Occipital lobe (tissue), 2 donors: ENCODE measurements around the gene METTL5. TPM values are rescaled to one million over a fixed set of nuclear protein-coding genes. Genes with fewer than 3 reads are reported as not detected.

Source experiments
- DNase-seq: peaks from one replicate; lab custom pipeline; 2025; lab: John Stamatoyannopoulos, UW
- total RNA-seq: library from RNA; depleted of rRNA; stranded (reverse); fragments of >200 nt; gene quantifications from one replicate; pipeline ENCODE4 v1.2.3, GENCODE V29; 2014

METTL5 gene
- total RNA-seq, 1 donor from 2014 or later: 37.1 TPM

GRCh38 chr2:169781249-169782013, 43.3 kb downstream of the METTL5 start:
- no peak for DNase-seq

- no peak for DNase-seq
Observed at GRCh38 chr2:169778446-169778845, 46.3 kb downstream of the METTL5 start.

- DNase-seq: no peak
Observed at GRCh38 chr2:169776252-169776761, 48.4 kb downstream of the METTL5 start.

GRCh38 chr2:169775765-169776164, 48.9 kb downstream of the METTL5 start:
- DNase-seq: no peak

GRCh38 chr2:169775354-169775753, 49.4 kb downstream of the METTL5 start:
- DNase-seq: no peak

- DNase-seq: no peak
Observed at GRCh38 chr2:169772651-169773050, 52.1 kb downstream of the METTL5 start.

GRCh38 chr2:169771612-169772011, 53.1 kb downstream of the METTL5 start:
- DNase-seq: no peak

- no peak for DNase-seq
Observed at GRCh38 chr2:169771021-169771420, 53.7 kb downstream of the METTL5 start.

- no peak for DNase-seq
Observed at GRCh38 chr2:169768262-169768995, 56.3 kb downstream of the METTL5 start.

GRCh38 chr2:169767243-169767888, 57.3 kb downstream of the METTL5 start:
- no peak for DNase-seq

GRCh38 chr2:169765523-169765922, 59.2 kb downstream of the METTL5 start:
- no peak for DNase-seq

- DNase-seq: no peak
Observed at GRCh38 chr2:169761970-169762292, 62.8 kb downstream of the METTL5 start.

Other genes with a start within 250 kb of the METTL5 start
- 54.9 TPM for gene PPIG, start 240.6 kb downstream of the METTL5 start, total RNA-seq
- 1.9 TPM for gene CFAP210, start 130.5 kb downstream of the METTL5 start, total RNA-seq
- 14.5 TPM for gene PHOSPHO2, start 130.4 kb downstream of the METTL5 start, total RNA-seq
- 175 TPM for gene KLHL23, start 91.1 kb downstream of the METTL5 start, total RNA-seq
- 88.1 TPM for gene SSB, start 26.0 kb downstream of the METTL5 start, total RNA-seq
- 135 TPM for gene UBR3, start 2.5 kb upstream of the METTL5 start, total RNA-seq